Umbilical cord (tissue), 2 donors: ENCODE results near the gene ATL1. TPM values are rescaled to one million over a fixed set of nuclear protein-coding genes. Genes with fewer than 3 reads are reported as not detected.
"Not testable (repeated sequence)": the region's sequence is repeated elsewhere in the genome, so short reads cannot be mapped to it uniquely, and the experiment has no call there.

Experiments
- DNase-seq: peaks from one replicate; pipeline ENCODE4 v3.0.0-alpha.2; 2015; ENCODE audit warnings: low spot score
- total RNA-seq: library from RNA; depleted of rRNA; stranded (reverse); fragments of >200 nt; gene quantifications from one replicate; pipeline ENCODE4 v1.2.3, GENCODE V29; 2014; ENCODE audit warnings: low replicate concordance; ENCODE audit not compliant: insufficient read depth

The ATL1 gene
- total RNA-seq, 1 donor from 2014 or later, result 19.3 TPM

GRCh38 chr14:50656776-50657175 is 96.8 kb downstream of the ATL1 start:
- no peak for DNase-seq

- no peak for DNase-seq
These were observed 97.8 kb downstream of the ATL1 start for GRCh38 chr14:50657753-50658152.

- peak; percentile 72 for DNase-seq
These were observed 98.3 kb downstream of the ATL1 start for GRCh38 chr14:50658203-50658602.

GRCh38 chr14:50659327-50659974 is 99.5 kb downstream of the ATL1 start:
- DNase-seq, result no peak

- not testable (repeated sequence) for DNase-seq
These were observed 104.6 kb downstream of the ATL1 start for GRCh38 chr14:50664579-50664978.

- DNase-seq, result not testable (repeated sequence)
These were observed 105.4 kb downstream of the ATL1 start for GRCh38 chr14:50665300-50665699.

- DNase-seq, result peak; percentile 49
These were observed 107.1 kb downstream of the ATL1 start for GRCh38 chr14:50666772-50667683.

GRCh38 chr14:50667684-50667995 is 107.7 kb downstream of the ATL1 start:
- no peak for DNase-seq

- DNase-seq, result peak; percentile 87
These were observed 108.3 kb downstream of the ATL1 start, which contains the start of gene SAV1 for GRCh38 chr14:50667996-50668825. Gene SAV1 (minus strand): TSS chr14:50668306. CDS start chr14:50667967, 339 bp downstream.

GRCh38 chr14:50668826-50669143 is 108.8 kb downstream of the ATL1 start:
- no peak for DNase-seq

- no peak for DNase-seq
These were observed 109.6 kb downstream of the ATL1 start for GRCh38 chr14:50669441-50669986.

- DNase-seq, result no peak
These were observed 110.4 kb downstream of the ATL1 start for GRCh38 chr14:50670196-50670865.

- DNase-seq, result no peak
These were observed 110.9 kb downstream of the ATL1 start for GRCh38 chr14:50670866-50671256.

- no peak for DNase-seq
These were observed 115.7 kb downstream of the ATL1 start for GRCh38 chr14:50675597-50675996.

- DNase-seq, result no peak
These were observed 117.0 kb downstream of the ATL1 start for GRCh38 chr14:50676814-50677516.

GRCh38 chr14:50677527-50678063 is 117.7 kb downstream of the ATL1 start:
- DNase-seq, result no peak

GRCh38 chr14:50678163-50678562 is 118.2 kb downstream of the ATL1 start:
- DNase-seq, result no peak

GRCh38 chr14:50679674-50680073 is 119.7 kb downstream of the ATL1 start:
- DNase-seq, result no peak
